Pericardium fibroblast (primary cell): ENCODE results near the gene USP30. TPM values are rescaled to one million over a fixed set of nuclear protein-coding genes. Genes with fewer than 3 reads are reported as not detected.

Source experiments
- total RNA-seq: library from RNA; depleted of rRNA; stranded (reverse); fragments of >200 nt; gene quantifications from 2 replicates; pipeline ENCODE4 v1.2.3, GENCODE V29; 2015

USP30 gene
- total RNA-seq, result 7.6 and 10.0 TPM in 2 replicates

GRCh38 chr12:109052414-109053323 lies at the start of gene USP30:
Gene USP30, plus strand, starts transcription at chr12:109052576. Its CDS starts 103 bp downstream, at chr12:109052679.

GRCh38 chr12:109020796-109021380 lies 31.5 kb upstream of the USP30 start, which contains the start of gene SVOP:
Gene SVOP, minus strand, starts transcription at chr12:109021068. Its CDS starts 200 bp downstream, at chr12:109020868.

GRCh38 chr12:109093022-109093918 lies 40.9 kb downstream of the USP30 start, which contains the start of gene ALKBH2:
Gene ALKBH2, minus strand, starts transcription at chr12:109093472. Its CDS starts 686 bp downstream, at chr12:109092786.

GRCh38 chr12:109097435-109098182 lies 45.2 kb downstream of the USP30 start, which contains the start of gene UNG:
Gene UNG, plus strand, starts transcription at chr12:109097597. Its CDS starts 83 bp downstream, at chr12:109097680.

GRCh38 chr12:109115758-109116610 lies 63.6 kb downstream of the USP30 start, which contains the start of gene ACACB:
Gene ACACB, plus strand, starts transcription at chr12:109116587. Its CDS starts 22,819 bp downstream, at chr12:109139406.

Other genes starting within 250 kb of the USP30 start
- 15.3 and 20.9 TPM in 2 replicates for gene SSH1, start 195.0 kb upstream of the USP30 start, total RNA-seq
- 5.4 TPM in 1 of 2 replicates, not detected in the other for gene DAO, start 172.5 kb upstream of the USP30 start, total RNA-seq
- gene SVOP, start 31.5 kb upstream of the USP30 start, total RNA-seq, result not detected in 2 replicates
- 15.4 and 22.0 TPM in 2 replicates for gene ALKBH2, start 40.9 kb downstream of the USP30 start, total RNA-seq
- 18.5 and 22.5 TPM in 2 replicates for gene UNG, start 45.0 kb downstream of the USP30 start, total RNA-seq
- gene ACACB, start 64.0 kb downstream of the USP30 start, total RNA-seq, result 2.2 and 6.6 TPM in 2 replicates